ENCODE measurements around the gene URI1.
A peak's percentile ranks its signal among the peaks of the same experiment; 100 is the strongest.
"Not testable (repeated sequence)": the region's sequence is repeated elsewhere in the genome, so short reads cannot be mapped to it uniquely, and the experiment has no call there.

The URI1 gene

DNA sequence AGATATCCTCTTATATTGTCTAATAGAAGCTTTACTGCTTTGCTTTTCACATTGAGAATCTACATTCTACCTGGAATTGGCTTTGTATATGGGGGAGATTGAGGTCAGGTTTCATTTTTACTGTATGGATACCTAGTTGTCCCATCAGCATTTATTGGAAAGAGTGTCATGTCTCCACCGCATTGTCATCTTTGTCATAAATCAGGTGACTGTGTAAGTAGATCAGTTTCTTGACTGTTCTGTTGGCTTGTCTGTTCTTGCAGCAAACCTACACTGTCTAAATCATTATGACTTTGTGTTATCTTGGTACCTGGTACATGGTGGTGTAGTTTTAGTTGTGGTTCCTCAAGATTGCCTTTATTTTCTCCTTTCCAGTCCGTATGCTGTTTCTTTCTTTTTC, 5.8 kb downstream of the URI1 start:
- TF ChIP-seq, protein P1, sequence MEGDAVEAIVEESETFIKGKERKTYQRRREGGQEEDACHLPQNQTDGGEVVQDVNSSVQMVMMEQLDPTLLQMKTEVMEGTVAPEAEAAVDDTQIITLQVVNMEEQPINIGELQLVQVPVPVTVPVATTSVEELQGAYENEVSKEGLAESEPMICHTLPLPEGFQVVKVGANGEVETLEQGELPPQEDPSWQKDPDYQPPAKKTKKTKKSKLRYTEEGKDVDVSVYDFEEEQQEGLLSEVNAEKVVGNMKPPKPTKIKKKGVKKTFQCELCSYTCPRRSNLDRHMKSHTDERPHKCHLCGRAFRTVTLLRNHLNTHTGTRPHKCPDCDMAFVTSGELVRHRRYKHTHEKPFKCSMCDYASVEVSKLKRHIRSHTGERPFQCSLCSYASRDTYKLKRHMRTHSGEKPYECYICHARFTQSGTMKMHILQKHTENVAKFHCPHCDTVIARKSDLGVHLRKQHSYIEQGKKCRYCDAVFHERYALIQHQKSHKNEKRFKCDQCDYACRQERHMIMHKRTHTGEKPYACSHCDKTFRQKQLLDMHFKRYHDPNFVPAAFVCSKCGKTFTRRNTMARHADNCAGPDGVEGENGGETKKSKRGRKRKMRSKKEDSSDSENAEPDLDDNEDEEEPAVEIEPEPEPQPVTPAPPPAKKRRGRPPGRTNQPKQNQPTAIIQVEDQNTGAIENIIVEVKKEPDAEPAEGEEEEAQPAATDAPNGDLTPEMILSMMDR (IDR thresholded peaks at IDR 0.05; ENCODE audit: low read depth, low read length): no peak
- no peak for TF ChIP-seq MYC (IDR thresholded peaks at IDR 0.05; ENCODE audit: low read depth, low read length)
- TF ChIP-seq, protein P2, sequence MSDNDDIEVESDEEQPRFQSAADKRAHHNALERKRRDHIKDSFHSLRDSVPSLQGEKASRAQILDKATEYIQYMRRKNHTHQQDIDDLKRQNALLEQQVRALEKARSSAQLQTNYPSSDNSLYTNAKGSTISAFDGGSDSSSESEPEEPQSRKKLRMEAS (IDR thresholded peaks at IDR 0.05; ENCODE audit: low read depth, low read length): no peak
- TF ChIP-seq POLR2A (IDR thresholded peaks at IDR 0.05; ENCODE audit: extremely low read depth, insufficient read length): no peak
- no peak for DNase-seq (ENCODE audit: low read depth)
- no peak overlapping the region for H3K4me3 ChIP-seq (ENCODE audit: low read depth, low read length)

DNA sequence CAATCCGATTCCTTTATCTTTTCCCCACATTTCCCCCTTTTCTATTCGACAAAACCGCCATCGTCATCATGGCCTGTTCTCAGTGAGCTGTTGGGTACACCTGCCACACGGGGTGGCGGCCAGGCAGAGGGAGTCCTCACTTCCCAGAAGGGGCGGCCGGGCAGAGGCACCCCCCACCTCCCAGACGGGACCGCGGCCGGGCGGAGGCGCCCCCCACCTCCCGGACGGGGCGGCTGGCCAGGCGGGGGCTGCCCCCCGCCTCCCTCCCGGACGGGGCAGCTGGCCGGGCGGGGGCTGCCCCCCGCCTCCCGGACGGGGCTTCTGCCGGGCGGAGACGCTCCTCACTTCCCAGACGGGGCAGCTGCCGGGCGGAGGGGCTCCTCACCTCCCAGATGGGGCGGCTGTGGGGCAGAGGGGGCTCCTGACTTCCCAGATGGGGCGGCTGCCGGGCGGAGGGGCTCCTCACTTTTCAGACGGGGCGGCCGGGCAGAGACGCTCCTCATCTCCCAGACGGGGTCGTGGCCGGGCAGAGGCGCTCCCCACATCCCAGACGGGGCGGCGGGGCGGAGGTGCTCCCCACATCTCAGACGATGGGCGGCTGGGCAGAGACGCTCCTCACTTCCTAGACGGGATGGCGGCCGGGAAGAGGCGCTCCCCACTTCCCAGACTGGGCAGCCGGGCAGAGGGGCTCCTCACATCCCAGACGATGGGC, 6.9 kb downstream of the URI1 start:
- DNase-seq (ENCODE audit: low read depth); H3K4me3 ChIP-seq (ENCODE audit: low read depth, low read length): not testable (repeated sequence)

DNA sequence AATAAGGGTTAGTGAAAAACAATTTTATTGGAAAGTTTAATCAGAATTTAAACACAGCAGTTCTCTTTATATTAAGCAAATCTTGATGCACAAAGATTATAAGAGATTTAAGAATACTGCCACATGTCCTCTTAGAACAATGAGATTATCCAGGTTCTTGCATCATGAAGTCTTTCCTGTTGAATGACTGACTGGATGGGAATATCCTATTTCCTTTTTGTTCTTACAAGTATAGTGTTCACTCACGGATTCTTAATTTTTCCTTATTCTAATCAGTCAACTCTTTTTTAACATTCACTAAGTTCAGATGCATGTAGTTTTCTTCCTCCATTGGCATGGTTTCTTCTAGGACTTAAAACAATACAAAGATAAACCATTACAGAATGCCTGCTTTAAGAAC, 10.1 kb downstream of the URI1 start:
- DNase-seq (ENCODE audit: low read depth): no peak
- no peak for TF ChIP-seq POLR2A (IDR thresholded peaks at IDR 0.05; ENCODE audit: extremely low read depth, insufficient read length)
- no peak for TF ChIP-seq MYC (IDR thresholded peaks at IDR 0.05; ENCODE audit: low read depth, low read length)
- TF ChIP-seq, protein P1 (IDR thresholded peaks at IDR 0.05; ENCODE audit: low read depth, low read length): no peak
- TF ChIP-seq, protein P2 (IDR thresholded peaks at IDR 0.05; ENCODE audit: low read depth, low read length): no peak
- H3K4me3 ChIP-seq (ENCODE audit: low read depth, low read length): no peak overlapping the region

DNA sequence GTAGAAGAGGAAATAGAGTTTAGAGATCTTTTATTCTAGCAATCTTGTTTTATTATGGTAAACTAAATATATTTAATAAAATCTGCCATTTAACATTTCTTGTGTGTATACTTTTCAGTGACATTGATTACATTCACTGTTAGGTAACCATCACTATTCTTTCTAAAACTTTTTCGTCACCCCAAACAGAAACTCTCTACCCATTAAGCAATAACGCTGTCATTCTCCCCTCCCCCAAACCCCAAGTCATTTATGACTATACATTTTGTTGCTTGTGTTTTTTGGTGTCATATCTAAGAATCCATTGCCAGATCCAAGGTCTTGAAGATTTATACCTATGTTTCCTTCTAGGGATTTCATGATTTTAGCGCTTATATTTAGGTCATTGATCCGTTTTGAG, 10.6 kb downstream of the URI1 start:
- peak; percentile 42 for DNase-seq (ENCODE audit: low read depth)
- TF ChIP-seq, protein P2 (IDR thresholded peaks at IDR 0.05; ENCODE audit: low read depth, low read length): no peak
- TF ChIP-seq, protein P1 (IDR thresholded peaks at IDR 0.05; ENCODE audit: low read depth, low read length): no peak
- TF ChIP-seq MYC (IDR thresholded peaks at IDR 0.05; ENCODE audit: low read depth, low read length) (no peak), POLR2A (IDR thresholded peaks at IDR 0.05; ENCODE audit: extremely low read depth, insufficient read length) (no peak)
- no peak overlapping the region for H3K4me3 ChIP-seq (ENCODE audit: low read depth, low read length)

DNA sequence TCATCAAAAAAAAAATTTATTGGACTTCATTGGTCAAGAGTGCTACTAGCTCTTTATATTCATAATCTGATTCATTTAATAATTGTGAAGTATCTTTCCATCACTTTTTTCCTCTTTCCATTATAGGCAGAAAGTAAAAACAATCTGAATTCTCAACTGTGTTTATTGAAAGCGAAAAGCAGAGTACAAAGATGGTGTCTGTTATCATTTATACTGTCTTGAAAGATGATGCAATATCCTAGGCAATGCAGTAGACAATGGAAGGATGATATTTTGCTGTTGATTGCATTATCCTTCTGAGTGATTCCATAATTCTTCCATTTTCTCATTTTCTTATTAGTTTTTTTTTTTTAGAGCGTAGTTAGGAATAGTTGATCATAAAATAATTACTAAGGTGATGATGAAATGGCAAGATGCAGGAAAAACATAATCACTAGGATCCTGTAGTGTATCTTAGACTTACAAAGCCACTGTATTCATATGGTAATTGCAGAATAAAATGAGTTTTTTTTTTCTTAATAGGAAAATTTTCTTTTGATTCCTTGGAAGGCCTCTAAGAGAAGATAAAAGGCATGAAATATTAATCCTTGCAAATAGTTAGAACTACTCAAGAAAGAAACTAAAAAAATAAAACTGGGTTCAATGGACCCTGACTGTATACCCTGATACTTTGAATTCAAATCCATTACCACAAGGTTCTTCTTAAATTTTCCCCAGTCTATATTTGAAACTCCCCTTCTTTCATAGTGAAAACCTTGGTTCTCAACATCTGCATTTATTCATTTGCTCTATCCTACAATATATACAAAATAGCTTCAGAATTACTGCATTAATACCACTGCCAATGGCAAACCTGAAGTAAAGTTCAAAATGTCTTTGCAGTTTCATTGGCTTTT, 11.6 kb downstream of the URI1 start:
- TF ChIP-seq POLR2A (IDR thresholded peaks at IDR 0.05; ENCODE audit: extremely low read depth, insufficient read length): no peak
- TF ChIP-seq MYC (IDR thresholded peaks at IDR 0.05; ENCODE audit: low read depth, low read length): no peak
- TF ChIP-seq, protein P1 (IDR thresholded peaks at IDR 0.05; ENCODE audit: low read depth, low read length): no peak
- TF ChIP-seq, protein P2 (IDR thresholded peaks at IDR 0.05; ENCODE audit: low read depth, low read length): no peak
- no peak overlapping the region for H3K4me3 ChIP-seq (ENCODE audit: low read depth, low read length)
- no peak for DNase-seq (ENCODE audit: low read depth)

DNA sequence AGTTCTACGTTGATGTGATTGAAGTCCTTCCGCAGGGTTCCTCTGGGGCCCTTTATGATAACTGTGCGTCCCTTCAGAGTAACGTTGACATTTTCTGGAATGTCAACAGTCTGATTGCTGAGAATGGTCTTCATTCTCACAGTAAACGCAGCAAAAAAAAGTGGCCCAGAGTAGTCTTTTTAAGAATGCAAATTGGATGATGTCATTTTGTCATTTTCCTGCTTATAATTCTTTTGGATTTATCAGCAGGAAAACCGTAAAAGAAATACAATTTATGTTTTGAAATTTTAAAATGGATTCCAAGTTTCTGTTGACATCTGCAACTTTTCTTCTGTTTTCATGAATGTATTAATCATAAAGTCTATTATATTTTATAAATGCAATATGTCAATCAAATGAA, 14.8 kb downstream of the URI1 start:
- DNase-seq (ENCODE audit: low read depth): no peak
- H3K4me3 ChIP-seq (ENCODE audit: low read depth, low read length): no peak overlapping the region
- TF ChIP-seq MYC (IDR thresholded peaks at IDR 0.05; ENCODE audit: low read depth, low read length) (no peak), POLR2A (IDR thresholded peaks at IDR 0.05; ENCODE audit: extremely low read depth, insufficient read length) (no peak)
- TF ChIP-seq, protein P1 (IDR thresholded peaks at IDR 0.05; ENCODE audit: low read depth, low read length): no peak
- TF ChIP-seq, protein P2 (IDR thresholded peaks at IDR 0.05; ENCODE audit: low read depth, low read length): no peak
